22Rv1 (cell line): Measurements from ENCODE around the gene GPAT3.

Experiments
- H3K27ac ChIP-seq: fragments of 450-650 bp; 2 replicates; pipeline ENCODE4 v1.5.1; 2017
- ZFX ChIP-seq: fragments of 450-650 bp; IDR thresholded peaks from 2 replicates; pipeline ENCODE4 v1.6.1; 2017; ENCODE audit warnings: antibody characterized with exemption, borderline replicate concordance
- TF ChIP-seq, protein P1 (sequence below): fragments of 450-650 bp; IDR thresholded peaks from 2 replicates; pipeline ENCODE4 v1.5.1; 2017; ENCODE audit warnings: mild to moderate bottlenecking

The GPAT3 gene

DNA sequence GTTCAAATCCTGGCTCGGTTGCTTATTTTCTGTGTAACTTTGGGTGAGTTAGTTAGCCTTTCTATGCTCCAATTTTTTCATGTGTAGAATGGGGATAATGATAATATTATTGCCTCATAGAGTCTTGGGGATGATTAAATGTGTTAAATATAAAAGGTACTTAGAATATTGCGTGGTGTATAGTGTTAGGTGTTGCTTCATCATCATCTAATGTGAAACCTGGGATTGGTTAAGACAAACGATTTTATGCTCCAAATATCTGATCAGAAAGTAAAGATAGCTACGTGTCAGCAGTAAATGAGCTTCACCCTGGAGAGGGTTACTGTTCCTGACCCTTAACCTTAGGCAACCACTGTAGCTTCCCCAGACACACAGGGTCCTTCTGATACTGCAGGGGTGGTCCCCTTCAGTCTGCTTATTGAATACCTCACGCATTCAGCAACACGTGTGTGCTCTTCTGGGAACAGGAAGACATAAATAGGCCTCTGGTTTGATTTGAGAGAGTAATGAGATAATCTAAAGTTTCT is 50.1 kb downstream of the GPAT3 start:
- no peak for TF ChIP-seq ZFX
- TF ChIP-seq, protein P1, sequence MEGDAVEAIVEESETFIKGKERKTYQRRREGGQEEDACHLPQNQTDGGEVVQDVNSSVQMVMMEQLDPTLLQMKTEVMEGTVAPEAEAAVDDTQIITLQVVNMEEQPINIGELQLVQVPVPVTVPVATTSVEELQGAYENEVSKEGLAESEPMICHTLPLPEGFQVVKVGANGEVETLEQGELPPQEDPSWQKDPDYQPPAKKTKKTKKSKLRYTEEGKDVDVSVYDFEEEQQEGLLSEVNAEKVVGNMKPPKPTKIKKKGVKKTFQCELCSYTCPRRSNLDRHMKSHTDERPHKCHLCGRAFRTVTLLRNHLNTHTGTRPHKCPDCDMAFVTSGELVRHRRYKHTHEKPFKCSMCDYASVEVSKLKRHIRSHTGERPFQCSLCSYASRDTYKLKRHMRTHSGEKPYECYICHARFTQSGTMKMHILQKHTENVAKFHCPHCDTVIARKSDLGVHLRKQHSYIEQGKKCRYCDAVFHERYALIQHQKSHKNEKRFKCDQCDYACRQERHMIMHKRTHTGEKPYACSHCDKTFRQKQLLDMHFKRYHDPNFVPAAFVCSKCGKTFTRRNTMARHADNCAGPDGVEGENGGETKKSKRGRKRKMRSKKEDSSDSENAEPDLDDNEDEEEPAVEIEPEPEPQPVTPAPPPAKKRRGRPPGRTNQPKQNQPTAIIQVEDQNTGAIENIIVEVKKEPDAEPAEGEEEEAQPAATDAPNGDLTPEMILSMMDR, result no peak
- H3K27ac ChIP-seq, result no peak overlapping the region

DNA sequence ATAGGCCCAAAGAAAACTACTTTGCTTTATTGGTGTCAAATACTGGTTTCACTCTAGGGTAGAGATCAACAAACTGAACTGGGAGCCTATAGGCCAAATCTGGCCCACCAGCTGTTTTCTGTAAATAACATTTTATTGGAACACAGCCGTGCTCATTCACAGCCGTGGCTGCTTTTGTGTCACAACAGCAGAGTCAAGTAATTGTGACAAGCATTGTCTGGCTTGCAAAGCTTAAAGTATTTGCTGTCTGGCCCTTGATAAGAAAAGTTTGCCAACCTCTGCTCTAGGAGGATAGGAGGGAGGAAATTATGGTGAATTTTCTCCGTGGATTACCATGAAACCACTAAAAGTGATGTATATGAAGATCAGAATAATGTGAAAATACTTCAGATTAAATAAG is 53.4 kb downstream of the GPAT3 start:
- TF ChIP-seq, protein P1, result no peak
- no peak for TF ChIP-seq ZFX
- H3K27ac ChIP-seq, result no peak overlapping the region

GRCh38 chr4:83591056-83591455 is 55.1 kb downstream of the GPAT3 start:
- TF ChIP-seq ZFX, result no peak
- TF ChIP-seq, protein P1, result no peak

GRCh38 chr4:83591730-83592129 is 55.8 kb downstream of the GPAT3 start:
- TF ChIP-seq ZFX, result no peak
- TF ChIP-seq, protein P1, result no peak
- H3K27ac ChIP-seq, result no peak overlapping the region

More at GRCh38 chr4:83591056-83591455, 55.1 kb downstream of the GPAT3 start:
- H3K27ac ChIP-seq, result no peak overlapping the region

DNA sequence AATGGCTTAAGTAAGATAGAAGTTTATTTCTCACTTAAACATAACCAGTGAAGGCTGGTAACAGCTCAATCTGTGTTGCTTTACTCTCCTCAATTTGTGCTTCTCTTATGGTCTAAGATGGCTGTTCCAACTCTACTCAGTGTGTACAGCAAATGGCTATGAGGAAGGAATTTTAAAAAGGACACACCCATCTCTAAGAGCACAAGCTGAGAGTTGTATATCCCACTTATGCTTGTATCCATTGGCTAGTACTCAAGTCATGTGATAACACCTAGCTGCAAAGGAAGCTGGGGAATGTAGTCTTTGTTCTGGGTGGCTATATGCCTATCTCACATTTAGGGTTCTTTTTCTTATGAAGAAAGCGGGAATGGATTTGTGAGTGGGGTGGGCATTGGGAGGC is 63.3 kb downstream of the GPAT3 start:
- TF ChIP-seq ZFX, result no peak
- TF ChIP-seq, protein P1, result no peak
- no peak overlapping the region for H3K27ac ChIP-seq

DNA sequence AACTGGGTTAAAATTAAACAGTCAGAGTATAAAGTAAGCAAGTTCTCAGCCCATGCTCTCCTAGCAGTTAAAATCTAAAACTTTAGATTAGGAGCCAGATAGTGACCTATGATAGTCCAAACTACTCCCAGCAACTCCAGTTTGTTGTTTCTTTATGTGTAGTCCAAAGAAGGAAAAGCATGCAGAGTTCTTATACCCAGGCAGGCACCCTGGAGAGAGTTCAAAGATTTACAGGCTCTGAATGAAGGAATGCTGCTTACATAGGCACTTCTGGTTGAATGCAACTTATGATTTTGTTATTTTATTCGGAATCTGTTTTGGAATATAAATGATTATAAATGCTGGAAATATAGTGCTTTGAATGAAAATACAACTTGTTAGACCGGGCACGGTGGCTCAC is 67.2 kb downstream of the GPAT3 start:
- no peak overlapping the region for H3K27ac ChIP-seq
- no peak for TF ChIP-seq ZFX
- TF ChIP-seq, protein P1, result no peak

DNA sequence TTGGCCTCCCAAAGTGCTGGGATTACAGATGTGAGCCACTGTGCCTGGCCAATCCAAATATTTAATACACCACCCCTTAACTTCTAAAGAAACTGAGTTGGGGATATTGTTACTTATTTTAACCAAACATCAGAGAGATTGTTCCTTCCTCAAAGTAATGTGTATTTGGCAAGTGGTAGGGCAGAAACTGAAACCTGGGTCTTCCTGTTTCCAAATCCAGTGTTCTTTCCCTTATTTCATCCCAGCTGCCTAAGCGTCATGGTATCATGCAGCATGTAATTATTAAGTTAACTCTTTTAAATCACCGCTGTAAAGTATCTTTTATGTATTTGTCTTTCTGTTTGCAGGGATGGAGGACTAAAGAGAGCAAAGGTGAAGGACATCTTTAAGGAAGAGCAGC is 68.4 kb downstream of the GPAT3 start:
- TF ChIP-seq, protein P1, result no peak
- TF ChIP-seq ZFX, result no peak
- H3K27ac ChIP-seq, result no peak overlapping the region
